Gastroesophageal sphincter (tissue), 4 donors: ENCODE data around the gene PARD3. TPM values are rescaled to one million over a fixed set of nuclear protein-coding genes. Genes with fewer than 3 reads are reported as not detected.

Experiments used
- ATAC-seq: fragments of 150-250 bp; one replicate; pipeline ENCODE4 v1.9.1; 2016; ENCODE audit warnings: mild to moderate bottlenecking, moderate library complexity
- H3K27ac ChIP-seq, 4 donors: fragments of 200-600 bp; sonication (generic) in 3 of 4; 1 replicate in 3 of 4; 2 replicates in 1 of 4; pipeline ENCODE4 v1.5.1; 2016 to 2019
- H3K27me3 ChIP-seq: fragments of 200-600 bp; sonication (generic); one replicate; pipeline ENCODE4 v1.5.1; 2019
- H3K36me3 ChIP-seq, 2 donors: fragments of 200-600 bp; sonication (generic); one replicate each; pipeline ENCODE4 v1.5.1; 2019; ENCODE audit warnings: control low read depth in 1 of 2
- H3K4me1 ChIP-seq, 3 donors: fragments of 200-600 bp; sonication (generic); 1 replicate in 2 of 3; 2 replicates in 1 of 3; pipeline ENCODE4 v1.5.1; 2016 to 2019; ENCODE audit warnings: control low read depth in 2 of 3
- H3K4me3 ChIP-seq, 2 donors: fragments of 200-600 bp; sonication (generic); one replicate each; pipeline ENCODE4 v1.5.1; 2019; ENCODE audit warnings: mild to moderate bottlenecking in 1 of 2, moderate library complexity in 1 of 2
- H3K9me3 ChIP-seq, 3 donors: fragments of 200-600 bp; sonication (generic); one replicate each; pipeline ENCODE4 v1.5.1; 2017 to 2019; ENCODE audit warnings: control low read depth in 2 of 3
- EP300 ChIP-seq: sonication (generic); formaldehyde crosslinking; IDR thresholded peaks from one replicate; pipeline ENCODE4 v1.6.1; 2017; ENCODE audit warnings: antibody characterized with exemption, mild to moderate bottlenecking
- POLR2A ChIP-seq, 2 donors: fragments of 450-650 bp; IDR thresholded peaks; one replicate each; pipeline ENCODE4 v1.6.1; 2017; ENCODE audit warnings: antibody characterized with exemption in 2 of 2, mild to moderate bottlenecking in 2 of 2, moderate library complexity in 1 of 2
- POLR2AphosphoS5 ChIP-seq: sonication (generic); formaldehyde crosslinking; IDR thresholded peaks from one replicate; pipeline ENCODE4 v1.6.1; 2017; ENCODE audit warnings: antibody characterized with exemption
- WGBS, 2 donors: methylation state at CpG; one replicate each; pipeline ENCODE4 v1.1.5; 2018; ENCODE audit warnings: low coverage in 1 of 2; 5-methylcytosine and 5-hydroxymethylcytosine counted together
- total RNA-seq, 4 donors: library from RNA; depleted of rRNA; stranded (reverse); fragments of >200 nt; gene quantifications; one replicate each; pipeline ENCODE4 v1.1.0, GENCODE V29; 2016
- TF ChIP-seq, protein P1 (sequence below), 4 experiments: fragments of 200-600 bp in 2 of 4; fragments of 450-650 bp in 2 of 4; sonication (generic) in 1 of 4; IDR thresholded peaks; one replicate each; pipeline ENCODE4 v1.5.1; 2017 to 2019; ENCODE audit warnings: antibody characterized with exemption in 4 of 4, mild to moderate bottlenecking in 2 of 4, moderate library complexity in 2 of 4

The PARD3 gene
- total RNA-seq, 4 donors from 2014 or later = 101 to 127 (median 115) TPM

DNA sequence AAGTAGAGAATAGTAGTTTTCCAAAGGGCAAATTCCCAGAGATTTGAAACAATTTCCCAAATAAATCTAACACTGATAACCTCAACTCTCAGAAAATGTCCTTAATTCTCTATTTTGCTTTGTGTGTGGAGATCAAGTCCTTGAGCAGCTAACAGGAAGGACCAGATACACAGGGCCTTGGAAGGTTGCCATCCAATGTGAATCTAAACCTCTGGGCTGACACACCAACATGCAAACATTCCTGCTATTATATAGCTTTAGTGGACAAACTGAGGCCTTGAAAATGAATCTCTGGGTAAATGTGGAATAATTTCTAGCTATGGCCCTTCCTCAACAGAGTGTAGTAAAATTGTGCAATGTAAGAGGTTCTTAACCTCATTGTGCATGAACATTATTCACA, 44.1 kb upstream of the PARD3 start:
- no peaks in the 10 kb centered on the region for H3K36me3 ChIP-seq
- H3K27me3 ChIP-seq = no peaks in the 10 kb centered on the region
- H3K4me1 ChIP-seq = peaks cover 0 to 41% (median 7%) of the 10 kb centered on the region in 3 donors
- H3K27ac ChIP-seq = no peak overlapping the region
- TF ChIP-seq EP300 = no peak
- TF ChIP-seq POLR2AphosphoS5 = no peak
- no peak for TF ChIP-seq POLR2A (IDR thresholded peaks at IDR 0.05)
- TF ChIP-seq, protein P1, sequence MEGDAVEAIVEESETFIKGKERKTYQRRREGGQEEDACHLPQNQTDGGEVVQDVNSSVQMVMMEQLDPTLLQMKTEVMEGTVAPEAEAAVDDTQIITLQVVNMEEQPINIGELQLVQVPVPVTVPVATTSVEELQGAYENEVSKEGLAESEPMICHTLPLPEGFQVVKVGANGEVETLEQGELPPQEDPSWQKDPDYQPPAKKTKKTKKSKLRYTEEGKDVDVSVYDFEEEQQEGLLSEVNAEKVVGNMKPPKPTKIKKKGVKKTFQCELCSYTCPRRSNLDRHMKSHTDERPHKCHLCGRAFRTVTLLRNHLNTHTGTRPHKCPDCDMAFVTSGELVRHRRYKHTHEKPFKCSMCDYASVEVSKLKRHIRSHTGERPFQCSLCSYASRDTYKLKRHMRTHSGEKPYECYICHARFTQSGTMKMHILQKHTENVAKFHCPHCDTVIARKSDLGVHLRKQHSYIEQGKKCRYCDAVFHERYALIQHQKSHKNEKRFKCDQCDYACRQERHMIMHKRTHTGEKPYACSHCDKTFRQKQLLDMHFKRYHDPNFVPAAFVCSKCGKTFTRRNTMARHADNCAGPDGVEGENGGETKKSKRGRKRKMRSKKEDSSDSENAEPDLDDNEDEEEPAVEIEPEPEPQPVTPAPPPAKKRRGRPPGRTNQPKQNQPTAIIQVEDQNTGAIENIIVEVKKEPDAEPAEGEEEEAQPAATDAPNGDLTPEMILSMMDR (IDR thresholded peaks at IDR 0.05) = no peak
- no peak overlapping the region for H3K4me3 ChIP-seq
- no peak for ATAC-seq
- H3K9me3 ChIP-seq = no peaks in the 10 kb centered on the region

DNA sequence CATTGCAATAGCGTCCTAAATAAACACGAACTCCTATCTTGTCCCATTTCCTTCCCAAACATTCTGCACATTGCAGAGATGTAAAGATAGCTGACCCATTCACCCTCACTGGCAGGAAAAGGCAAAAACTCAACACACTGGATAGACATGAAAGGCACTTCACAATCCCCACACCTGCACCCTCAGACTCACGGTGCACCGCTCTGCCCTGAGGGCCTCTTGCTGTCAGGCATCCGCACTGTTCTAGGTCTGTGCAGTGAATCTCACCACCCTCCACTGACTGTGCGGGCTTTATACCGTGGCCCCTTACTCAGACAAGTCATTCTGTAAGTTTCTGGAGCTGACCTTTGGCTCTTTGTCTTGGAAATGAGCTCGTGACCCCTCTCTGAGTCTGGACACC, 42.9 kb upstream of the PARD3 start:
- H3K4me3 ChIP-seq = no peak overlapping the region
- TF ChIP-seq EP300 (no peak), POLR2A (IDR thresholded peaks at IDR 0.05) (no peak), POLR2AphosphoS5 (no peak)
- TF ChIP-seq, protein P1 (IDR thresholded peaks at IDR 0.05) = no peak
- no peaks in the 10 kb centered on the region for H3K36me3 ChIP-seq
- 81 to 84% methylated on average over 6 to 8 of the region's 8 CpGs for WGBS, 2 donors
- peaks cover 0 to 33% (median 6%) of the 10 kb centered on the region in 3 donors for H3K4me1 ChIP-seq
- no peak for ATAC-seq
- no peaks in the 10 kb centered on the region for H3K27me3 ChIP-seq
- H3K9me3 ChIP-seq = no peaks in the 10 kb centered on the region
- no peak overlapping the region for H3K27ac ChIP-seq

DNA sequence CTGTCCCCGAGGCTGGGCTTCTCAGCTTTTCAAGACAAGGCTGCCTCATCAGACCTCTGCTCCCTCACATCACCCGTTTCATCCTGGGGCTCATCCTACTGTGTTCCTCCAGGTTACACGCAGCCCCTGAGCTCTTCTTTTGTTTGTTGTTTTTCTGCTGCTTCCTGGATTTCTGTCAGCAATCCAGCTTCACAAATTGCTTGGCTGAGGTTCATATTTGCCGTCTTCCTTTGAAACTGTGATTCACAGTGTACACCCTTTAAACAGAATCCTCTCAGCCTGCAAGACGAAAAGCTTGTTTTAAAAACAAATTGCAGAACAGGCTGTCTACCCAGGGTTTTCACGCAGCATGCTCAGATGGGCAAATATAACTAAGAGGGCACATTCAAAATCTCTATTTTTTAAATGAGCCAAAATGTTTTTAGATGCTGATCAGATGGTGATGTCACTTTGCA, 39.1 kb upstream of the PARD3 start:
- 3 to 10% methylated on average over 5 to 6 of the region's 6 CpGs for WGBS, 2 donors
- TF ChIP-seq, protein P1 (IDR thresholded peaks at IDR 0.05) = peak in 1 of 4 experiments; percentile 11
- TF ChIP-seq EP300 (no peak), POLR2AphosphoS5 (no peak), POLR2A (IDR thresholded peaks at IDR 0.05) (no peak)
- Histone ChIP-seq H3K27ac (no peak overlapping the region), H3K4me3 (no peak overlapping the region), H3K27me3 (no peaks in the 10 kb centered on the region), H3K4me1 (peaks cover 0 to 8% (median 3%) of the 10 kb centered on the region in 3 donors), H3K9me3 (no peaks in the 10 kb centered on the region), H3K36me3 (no peaks in the 10 kb centered on the region)
- ATAC-seq = no peak

DNA sequence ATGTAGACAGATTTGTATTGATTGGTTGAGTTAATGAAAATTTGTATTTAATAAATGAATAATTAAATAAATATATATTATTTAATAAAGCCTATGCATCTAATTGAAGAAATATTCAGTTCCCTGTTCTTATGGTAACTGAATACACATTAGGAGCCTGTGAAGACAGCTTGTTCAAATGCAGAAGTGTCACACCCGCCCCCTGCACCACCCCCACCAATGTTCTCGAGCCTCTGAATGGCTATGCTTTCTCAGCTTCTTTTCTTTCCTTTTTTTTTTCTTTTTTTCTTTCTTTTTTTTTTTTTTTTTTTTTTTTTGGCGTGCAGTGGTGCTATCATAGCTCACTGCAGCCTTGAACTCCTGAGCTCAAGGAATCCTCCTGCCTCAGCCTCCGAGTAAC, 38.3 kb upstream of the PARD3 start:
- no peak for TF ChIP-seq POLR2AphosphoS5
- no peak for TF ChIP-seq POLR2A (IDR thresholded peaks at IDR 0.05)
- TF ChIP-seq, protein P1 (IDR thresholded peaks at IDR 0.05) = no peak
- no peak for TF ChIP-seq EP300
- Histone ChIP-seq H3K27ac (no peak overlapping the region), H3K27me3 (no peaks in the 10 kb centered on the region), H3K9me3 (no peaks in the 10 kb centered on the region), H3K36me3 (no peaks in the 10 kb centered on the region), H3K4me3 (no peak overlapping the region), H3K4me1 (peaks cover 0 to 8% (median 3%) of the 10 kb centered on the region in 3 donors)
- no peak for ATAC-seq
- WGBS, 2 donors = 63 to 69% methylated on average over 2 to 4 of the region's 4 CpGs

DNA sequence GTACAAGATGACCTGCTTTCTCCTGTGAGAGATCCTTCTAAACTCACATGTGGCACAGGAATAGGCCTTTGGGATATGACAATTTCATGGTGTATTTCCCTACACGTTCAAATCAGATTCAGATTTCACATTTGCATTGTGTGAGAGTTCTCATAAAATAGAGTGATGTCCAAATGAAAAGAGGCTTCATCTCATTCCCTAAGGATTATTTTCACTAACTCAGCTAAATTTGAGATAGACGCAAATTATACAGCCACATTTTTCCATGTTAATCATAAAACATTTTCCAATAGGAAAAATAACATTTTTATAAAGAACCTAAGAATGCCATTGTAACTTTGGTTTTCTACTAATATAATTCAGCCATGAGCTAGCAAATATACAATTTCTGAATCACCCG, 35.5 kb upstream of the PARD3 start:
- Histone ChIP-seq H3K4me1 (peaks cover 0 to 8% (median 3%) of the 10 kb centered on the region in 3 donors), H3K9me3 (no peaks in the 10 kb centered on the region), H3K27me3 (no peaks in the 10 kb centered on the region), H3K4me3 (no peak overlapping the region), H3K27ac (no peak overlapping the region), H3K36me3 (no peaks in the 10 kb centered on the region)
- TF ChIP-seq POLR2AphosphoS5 (no peak), EP300 (no peak)
- no peak for ATAC-seq
- 70 to 96% methylated on average over 3 of the region's 3 CpGs for WGBS, 2 donors
